GM19438 (cell line): ENCODE data around the gene ENPP1.
A peak's percentile ranks its signal among the peaks of the same experiment; 100 is the strongest.

Experiments used
- ATAC-seq: cut with Tn5 transposase; IDR thresholded peaks from one replicate; pipeline ENCODE4 v1.9.1; 2021; ENCODE audit warnings: low read depth; ENCODE audit not compliant: unreplicated experiment

Gene ENPP1

DNA sequence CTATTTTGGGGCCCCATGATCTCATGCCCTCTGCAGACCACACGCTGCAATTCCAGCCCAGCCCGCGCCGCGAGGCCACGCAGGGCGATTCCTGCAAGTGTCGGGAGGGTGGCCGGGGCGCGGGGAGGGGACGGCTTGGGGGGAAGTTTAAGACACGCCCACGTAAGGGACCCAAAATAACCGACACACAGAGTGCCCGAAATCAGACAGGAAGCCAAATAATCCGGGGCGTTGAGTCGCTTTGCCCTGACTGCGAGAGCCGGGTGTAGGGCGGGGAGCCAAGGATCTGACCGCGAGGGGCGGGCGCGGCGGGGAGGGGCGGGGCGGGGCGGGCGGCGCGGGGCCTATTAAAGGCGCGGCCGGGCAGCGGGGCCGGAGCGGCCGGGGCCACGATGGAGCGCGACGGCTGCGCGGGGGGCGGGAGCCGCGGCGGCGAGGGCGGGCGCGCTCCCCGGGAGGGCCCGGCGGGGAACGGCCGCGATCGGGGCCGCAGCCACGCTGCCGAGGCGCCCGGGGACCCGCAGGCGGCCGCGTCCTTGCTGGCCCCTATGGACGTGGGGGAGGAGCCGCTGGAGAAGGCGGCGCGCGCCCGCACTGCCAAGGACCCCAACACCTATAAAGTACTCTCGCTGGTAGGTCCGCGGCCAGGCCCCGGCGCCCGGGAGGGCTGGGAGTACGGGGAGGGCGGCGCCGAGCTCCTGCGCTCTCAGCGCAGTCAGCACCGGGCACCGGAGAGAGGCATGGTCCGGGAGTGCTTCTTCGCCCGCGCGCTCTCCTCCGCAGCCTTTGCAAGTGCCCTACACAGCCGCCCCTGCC lies at the start of gene ENPP1:
TSS of gene ENPP1 (plus strand) at position 377 of the 816 bp plus-strand sequence. CDS start at position 393, 16 bp downstream.
- peak; percentile 58 for ATAC-seq

DNA sequence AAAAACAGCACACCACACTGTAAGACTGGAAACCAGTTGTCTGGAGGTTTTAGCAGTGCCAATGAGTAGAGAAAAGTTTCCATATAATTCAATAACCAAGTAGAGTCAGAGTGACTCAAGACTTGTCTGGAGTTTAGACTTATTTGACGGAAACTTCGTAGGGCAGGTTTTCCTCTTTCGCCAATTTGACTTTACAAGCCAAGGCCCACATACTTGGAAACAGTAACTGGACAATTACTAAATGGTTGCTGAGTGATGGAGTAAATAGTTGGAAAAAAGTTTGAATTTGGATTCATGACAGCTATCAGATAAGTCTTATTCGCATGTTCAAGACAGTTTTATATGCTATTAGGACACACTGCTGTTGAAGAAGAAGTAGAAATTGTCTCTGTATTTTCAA lies 48.9 kb upstream of the ENPP1 start:
- ATAC-seq: no peak

DNA sequence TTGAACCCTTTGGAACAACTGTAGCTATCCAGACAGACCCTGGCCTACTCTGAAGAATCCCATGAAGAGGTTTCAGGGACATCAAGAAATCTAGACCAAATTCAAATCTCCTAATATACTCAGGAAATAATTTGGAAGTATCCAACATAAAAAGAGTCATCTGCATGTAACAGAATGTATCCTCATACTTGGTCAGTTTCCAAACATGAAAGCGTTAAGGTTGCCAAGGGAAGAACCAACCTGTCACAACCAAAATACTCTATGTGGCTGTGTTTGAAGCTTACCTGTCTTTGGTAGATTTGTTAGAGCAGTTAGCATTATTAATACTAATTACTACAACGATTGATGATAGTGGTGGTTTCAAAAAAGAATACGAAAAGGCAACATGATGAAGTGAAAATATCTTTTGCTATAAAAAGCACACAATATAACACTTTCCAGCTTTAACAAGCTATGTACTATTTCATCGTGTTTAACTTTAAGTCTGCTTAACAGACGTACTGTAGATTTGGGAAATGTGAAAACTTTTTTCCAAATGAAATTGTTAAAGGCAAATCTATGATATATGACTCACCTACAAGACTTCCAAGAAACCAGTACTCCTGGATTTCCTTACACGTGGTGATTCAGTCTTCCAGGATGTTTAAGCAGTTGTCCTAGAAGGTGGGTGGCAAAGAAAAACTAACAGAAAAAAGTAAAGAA lies 46.6 kb upstream of the ENPP1 start:
- no peak for ATAC-seq

DNA sequence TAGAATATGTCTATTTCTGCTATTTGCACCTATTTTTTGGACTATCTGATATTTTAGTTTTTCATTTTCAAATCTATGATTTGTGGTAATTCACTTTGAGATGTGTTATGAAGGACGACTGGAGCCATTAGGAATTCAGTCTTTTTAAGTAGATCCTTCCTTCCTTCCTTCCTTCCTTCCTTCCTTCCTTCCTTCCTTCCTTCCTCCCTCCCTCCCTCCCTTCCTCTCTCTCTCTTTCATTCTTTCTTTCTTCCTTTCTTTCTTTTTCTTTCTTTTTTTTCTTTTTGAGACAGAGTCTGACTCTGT lies 46.1 kb upstream of the ENPP1 start:
- no peak for ATAC-seq

DNA sequence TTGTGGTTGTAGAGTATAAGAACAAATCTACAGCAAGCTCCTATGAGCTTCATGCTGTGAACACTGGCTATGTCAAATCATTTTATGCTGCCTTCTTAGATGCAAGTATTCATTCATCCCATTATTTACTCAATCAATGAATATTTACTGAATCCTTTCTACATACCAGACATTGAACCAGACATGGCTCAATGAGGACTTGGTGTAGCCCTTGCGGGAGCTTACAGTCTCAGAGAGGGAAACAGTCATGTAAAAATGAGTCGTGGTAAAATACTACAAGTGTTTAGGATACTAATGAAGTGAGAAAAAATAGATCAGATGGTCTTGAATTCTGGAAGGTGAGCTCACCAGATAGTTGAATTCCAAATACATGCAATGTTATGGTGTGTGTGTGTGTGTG lies 44.8 kb upstream of the ENPP1 start:
- ATAC-seq: no peak

DNA sequence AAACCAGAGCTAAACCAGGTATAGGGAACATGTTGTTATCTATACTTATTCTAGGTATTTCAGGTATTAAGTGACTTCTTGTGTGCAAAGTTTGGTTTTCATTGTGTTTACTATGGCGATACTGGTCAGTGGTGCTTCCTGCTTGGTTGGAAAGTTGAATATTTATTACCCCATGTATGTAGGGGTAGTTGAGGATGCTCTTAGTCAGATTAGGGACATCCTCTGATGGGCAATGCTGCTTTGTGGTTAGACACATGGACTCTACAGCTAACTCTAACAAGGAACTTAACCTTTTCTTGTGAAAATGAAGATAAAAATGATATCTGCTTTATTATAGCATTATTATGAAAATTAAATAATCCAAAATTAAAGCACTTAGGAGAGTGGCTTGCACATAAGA lies 44.1 kb upstream of the ENPP1 start:
- no peak for ATAC-seq

DNA sequence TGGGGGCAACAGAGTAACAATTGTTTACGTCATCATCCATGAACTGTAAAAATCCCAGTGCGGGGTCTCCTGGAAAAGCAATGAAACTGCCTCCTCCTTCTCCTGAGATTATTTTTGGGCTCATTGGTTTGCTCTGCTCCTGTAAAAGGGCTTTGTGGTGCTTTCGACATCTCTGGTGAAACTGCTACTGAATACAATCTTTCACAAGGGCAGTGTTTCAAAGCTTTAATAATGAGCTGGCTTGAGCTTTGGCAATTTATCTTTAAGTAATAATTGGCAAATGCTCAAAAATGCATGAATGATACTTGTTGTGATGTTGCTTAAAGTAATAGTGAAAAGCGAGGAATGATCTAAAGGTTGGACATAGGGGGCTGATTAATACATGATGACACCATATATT lies 43.5 kb upstream of the ENPP1 start:
- ATAC-seq: no peak

DNA sequence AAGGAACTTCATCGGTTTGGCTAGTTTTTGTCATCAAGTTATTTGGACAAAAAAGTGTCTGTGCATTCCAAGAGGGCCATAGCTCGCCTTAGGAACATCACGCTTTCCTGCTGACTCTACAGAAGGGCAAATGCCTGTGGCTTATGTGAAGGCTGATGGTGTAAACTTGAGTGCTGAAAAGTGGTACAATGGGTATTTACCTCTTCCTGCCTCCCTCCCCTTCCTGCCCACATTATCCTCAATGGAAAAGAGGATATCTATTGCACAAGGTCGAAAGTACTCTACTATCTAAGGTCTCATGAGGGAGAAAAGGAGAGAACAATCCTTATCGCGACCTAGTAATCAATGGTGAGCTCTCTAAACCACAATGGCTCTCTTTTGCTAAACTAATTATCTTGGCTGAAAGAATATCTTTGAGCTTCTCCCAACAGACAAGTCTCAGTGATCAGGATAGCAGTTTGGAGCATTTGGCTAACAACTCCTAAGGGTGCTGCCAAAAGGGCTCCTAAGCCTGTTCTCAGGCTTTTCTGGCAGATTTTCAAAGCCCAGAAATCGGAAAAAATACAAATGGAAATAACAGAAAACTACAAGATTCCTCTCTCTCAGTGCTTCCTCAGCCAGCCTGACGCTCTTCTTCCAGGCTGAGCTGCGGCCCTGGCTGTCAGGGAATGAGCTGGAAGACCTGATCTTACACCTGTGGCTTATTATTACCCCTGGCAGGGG lies 42.6 kb upstream of the ENPP1 start:
- ATAC-seq: no peak

DNA sequence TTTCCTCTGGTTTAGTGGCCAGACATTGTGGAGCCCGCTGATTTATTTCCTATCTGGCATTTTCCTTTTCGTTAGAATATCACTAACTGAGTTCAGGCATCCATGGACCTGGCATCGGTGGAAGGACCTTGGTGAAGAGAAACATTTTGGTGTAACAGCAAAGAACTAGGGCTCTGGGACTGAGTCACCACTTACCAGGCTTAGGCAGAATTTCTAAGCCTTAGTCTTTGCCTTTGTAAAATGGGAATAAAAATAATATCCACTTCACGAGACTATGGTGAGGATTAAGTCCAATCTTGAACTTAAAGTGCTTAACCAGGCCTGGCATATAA lies 42.0 kb upstream of the ENPP1 start:
- ATAC-seq: no peak

DNA sequence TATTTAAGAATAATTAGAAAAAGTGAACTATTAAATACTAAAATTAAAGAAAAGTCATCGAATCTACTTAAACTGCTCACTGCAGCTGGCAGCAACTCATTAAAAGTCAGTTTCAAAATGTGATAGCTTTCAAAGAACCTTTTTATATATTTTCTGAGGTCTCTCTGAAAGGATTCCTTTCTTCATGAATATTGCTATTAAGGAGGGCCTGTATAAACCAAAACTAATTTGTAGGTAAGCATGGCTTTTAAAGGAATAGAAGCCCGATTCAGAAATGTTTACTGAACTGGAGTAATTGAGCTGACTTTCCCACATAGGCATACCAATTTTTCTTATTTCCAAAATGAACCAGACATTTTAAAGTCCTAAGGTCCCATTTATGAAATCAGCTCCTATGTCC lies 41.2 kb upstream of the ENPP1 start:
- no peak for ATAC-seq

DNA sequence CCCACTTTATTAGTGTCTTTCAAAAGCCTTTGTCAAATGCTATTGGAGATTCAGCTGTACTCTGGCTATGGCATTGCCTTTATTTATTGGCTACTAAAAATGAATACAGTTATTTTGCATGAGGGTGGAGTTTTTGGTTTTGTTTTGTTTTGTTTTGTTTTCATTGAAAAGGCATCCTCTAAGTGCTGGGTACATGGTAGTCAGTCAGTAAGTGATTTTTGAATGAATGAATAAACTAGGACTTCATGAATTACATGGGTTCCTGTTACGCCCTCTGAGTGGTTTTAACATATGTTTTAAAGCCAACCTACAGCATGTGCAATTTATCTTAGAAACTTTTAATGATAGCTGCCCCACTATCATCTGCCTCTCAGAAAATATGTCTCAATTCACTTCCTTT lies 38.9 kb upstream of the ENPP1 start:
- no peak for ATAC-seq

DNA sequence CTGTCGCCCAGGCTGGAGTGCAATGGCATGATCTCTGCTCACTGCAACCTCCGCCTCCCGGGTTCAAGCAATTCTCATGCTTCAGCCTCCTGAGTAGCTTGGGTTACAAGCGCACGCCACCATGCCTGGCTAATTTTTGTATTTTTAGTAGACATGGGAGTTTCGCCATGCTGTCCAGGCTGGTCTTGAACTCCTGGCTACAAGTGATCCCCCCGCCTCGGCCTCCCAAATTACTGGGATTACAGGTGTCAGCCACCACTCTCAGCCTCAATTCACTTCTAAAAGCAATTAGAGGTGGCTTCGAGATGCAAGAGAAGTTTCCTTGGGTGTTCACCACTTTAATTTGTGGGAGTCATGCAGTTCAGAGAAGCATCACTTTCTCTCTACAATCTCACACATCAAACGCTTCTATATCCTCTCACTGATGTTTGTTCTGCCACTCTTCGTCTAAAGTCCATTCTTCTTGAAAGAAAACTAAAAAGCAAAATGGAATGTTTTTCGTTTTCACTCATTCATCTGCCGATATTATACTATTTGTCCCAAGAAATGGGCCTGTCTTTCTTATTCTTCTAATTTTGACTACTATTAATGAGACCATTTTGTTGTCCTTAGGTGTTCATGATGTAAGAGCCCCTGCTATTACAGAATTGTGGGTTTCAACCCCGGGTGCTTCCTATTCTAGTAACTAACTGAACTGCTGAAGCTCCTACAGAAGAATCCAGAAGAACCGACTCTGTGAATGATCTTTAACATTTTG lies 38.3 kb upstream of the ENPP1 start:
- ATAC-seq: no peak

DNA sequence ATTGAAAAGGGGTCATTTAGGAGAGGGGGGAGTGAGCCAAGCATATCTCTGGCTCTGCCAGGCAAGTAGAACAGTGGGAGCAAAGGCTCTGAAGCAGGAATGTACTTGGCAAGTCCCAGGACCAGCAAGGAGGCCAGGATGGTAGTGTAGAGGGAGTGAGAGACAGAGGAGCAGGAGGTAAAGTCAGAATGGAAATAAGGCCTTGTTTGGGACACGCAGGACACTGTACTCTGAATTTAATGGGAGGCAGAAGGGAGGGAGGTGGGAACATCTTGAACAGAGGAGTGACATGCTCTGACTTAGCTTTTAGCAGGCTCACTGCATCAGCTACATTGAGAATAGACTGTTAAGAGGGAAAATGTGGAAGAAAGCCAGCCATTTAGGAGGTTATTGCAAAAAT lies 37.0 kb upstream of the ENPP1 start:
- ATAC-seq: no peak

DNA sequence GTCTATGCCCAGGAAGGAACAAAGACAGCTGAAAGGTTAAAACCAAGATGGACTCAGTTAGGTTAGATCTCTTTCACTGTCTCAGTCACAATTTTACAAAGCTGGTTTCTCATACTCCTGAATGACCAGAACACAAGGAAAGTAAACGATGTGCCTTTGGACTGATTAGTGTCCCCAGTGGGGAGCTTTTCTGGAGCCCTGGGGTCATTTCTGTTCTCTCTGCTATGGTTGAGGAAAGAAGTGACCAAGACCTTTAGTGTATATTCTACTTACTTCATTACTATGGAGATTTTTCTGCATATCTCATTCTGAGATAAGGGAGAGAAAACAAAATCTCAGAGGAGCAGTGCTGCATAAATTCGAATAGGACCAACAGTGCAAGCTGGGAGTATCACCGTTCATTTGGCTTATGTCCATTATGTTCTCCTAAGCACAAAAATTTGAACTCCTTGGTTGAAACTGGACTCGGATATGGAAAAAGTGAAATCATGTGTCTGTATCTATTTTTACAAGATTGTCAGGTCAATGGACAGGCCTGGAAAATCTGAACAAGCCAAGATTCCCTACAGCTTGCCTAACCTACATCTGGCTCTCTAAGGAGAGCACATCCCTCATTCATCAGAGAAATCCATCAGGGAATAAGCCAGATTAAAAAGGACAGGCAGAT lies 34.4 kb upstream of the ENPP1 start:
- ATAC-seq: no peak

DNA sequence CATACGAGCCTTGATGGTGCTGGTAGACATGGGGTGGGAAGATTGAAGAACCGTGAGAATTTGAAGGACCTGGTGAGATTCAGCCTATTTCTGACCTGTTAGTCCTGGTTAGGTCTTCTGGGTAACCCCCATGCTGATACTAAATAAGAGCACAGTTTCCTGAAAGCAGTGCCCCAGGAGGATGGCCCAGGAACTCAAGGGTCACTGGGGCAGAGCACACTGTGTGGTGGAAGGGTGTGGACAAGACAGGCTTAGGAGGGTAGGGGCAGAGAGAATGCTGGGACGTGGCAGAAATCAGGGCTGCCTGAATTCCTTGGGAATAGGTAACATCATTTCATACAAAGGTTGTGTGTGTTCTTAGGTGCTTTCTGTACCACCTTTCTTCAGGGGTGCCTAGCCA lies 31.9 kb upstream of the ENPP1 start:
- no peak for ATAC-seq

DNA sequence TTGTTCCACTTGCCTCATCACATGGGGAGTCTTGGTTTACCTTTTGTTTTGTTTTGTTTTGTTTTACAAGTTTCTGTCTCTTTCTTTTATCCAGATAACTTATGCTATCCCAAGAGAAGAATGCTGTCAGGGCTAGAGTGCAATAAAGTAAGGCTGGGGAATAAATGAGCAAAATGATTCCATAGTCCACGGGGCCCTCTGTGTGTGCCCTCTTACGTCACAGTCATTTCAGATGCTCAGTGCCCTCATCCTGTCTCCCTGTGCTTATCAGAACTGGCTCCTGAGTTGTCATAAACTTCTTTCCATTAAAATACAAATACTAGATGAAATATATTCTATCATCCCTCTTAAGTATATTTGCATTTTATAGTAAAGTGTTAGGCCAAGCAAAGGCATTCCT lies 30.8 kb upstream of the ENPP1 start:
- ATAC-seq: no peak

DNA sequence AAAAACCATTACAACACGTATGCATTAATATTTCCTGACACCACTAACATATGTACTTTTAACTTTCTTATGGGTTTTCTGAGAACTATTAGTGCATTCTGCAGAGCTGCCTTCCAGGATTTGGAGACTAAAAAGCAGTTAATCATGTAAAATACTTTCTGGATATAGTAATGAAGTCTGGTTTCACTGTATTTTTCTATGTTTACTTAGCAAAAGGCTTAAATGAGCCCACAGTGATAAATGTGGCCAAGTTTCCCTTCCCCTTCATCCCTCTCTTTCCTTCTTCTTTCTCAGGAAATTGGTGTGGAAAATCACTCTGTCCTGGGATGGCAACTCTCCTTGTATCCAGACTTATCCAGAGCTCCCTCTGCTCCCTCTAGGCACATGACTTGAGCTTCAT lies 29.7 kb upstream of the ENPP1 start:
- ATAC-seq: no peak

DNA sequence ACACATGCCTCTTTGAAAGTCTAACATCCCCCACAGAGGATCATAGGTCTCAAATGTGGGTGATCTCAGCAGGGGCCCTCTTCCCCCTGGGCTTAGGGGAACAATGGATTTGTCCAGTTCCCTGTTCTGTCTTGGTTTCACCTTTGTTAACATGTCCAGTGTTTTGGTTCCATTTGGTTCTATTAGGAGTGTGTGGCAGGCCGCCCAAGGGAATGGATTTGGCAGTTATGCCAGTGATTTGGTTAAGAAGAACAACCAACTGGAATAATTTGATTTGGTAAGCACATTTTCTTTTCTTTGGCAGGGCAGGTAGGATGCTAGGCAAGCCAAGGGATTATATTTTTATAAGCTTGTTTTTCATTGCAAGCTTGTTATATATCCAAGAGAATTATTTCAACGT lies 28.5 kb upstream of the ENPP1 start:
- ATAC-seq: no peak

DNA sequence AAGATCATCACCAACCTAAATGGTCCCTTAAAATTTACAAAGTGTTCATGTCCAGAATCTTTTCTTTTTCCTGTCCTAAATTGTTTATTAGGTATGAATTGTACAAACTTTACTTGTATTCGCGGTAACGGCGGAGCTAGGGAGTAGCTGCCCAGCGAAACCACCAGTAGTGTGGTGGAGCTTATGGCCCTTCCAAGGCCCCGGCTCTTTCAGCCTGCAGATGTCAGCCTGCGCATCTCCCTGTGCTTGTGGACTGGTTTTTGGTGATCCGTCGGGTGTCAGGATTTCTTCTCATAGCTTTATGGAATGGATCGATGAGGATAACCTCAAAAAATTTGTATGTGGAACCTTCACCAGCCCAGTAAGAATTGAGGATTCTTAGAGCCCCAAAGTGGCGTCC lies 27.2 kb upstream of the ENPP1 start:
- no peak for ATAC-seq

DNA sequence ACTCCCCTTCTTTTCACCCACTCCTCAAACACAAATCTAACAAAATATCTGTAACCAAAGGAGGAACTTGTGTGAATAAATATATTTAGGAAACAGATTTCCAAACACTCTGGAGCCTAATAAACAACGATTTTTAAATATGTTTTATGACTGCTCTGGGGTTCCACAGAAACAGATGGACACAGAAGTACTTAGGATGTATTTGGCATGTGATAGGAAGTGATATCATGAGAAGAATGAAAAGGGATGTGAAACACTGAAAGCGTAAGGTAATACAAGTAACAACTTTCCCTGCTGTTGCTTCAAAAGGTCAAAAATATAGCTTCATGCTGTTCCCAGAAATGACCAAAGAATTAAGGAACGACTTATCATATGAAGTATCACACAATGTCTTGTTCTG lies 26.1 kb upstream of the ENPP1 start:
- ATAC-seq: no peak

DNA sequence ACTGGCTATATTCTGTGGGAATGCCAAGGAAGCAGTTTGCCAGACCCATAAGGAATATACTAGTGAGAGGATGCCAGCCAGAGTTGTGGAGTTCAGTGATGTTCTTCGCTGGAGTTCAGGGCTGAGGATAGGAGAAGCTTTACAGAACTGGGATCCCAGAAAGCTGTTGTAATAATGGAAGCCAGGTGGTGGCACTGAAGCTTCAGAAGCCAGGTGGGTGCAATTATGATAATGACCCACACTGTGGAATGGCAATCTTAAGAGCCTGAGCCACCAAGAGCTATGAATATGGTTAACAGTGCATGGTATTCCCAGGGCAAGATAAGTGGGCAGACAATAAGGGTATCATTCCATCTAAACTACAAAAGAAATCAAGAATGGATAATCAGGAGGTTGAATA lies 25.1 kb upstream of the ENPP1 start:
- no peak for ATAC-seq
